ENCODE data around the gene BICDL1. TPM values are rescaled to one million over a fixed set of nuclear protein-coding genes. Genes with fewer than 3 reads are reported as not detected.
"Not testable (repeated sequence)": the region's sequence is repeated elsewhere in the genome, so short reads cannot be mapped to it uniquely, and the experiment has no call there.

The BICDL1 gene
- total RNA-seq, 1 experiment from 2014 or later = 14.4 TPM

DNA sequence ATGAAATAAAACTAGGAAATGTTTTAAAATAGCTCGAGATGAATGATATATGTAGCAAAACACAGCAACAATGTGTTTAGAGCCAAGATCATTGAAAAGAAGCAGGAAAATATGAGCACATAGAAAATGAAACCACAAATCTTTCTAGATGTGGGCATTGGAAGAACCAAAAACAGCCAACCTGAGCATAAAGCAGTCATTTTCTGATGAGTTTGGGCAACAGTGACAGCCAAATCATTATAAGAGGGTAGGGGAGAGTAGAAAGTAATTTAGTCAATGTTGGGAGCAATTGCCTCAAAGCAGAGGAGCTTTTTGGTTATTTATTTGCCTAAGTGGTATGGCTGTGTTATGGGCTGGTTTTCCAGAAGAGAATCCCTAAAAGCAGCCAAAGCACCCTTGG lies 8.8 kb upstream of the BICDL1 start:
- intact Hi-C loops (cut with micrococcal nuclease; ENCODE audit: unreplicated experiment) = no loop called here
- no peak overlapping the region for H3K4me3 ChIP-seq
- no peaks in the 10 kb centered on the region for H3K79me2 ChIP-seq (ENCODE audit: low read depth)
- H3K36me3 ChIP-seq (ENCODE audit: low read depth) = no peaks in the 10 kb centered on the region
- BruUV-seq (replicated peaks) = no TSS peak
- H3K9me2 ChIP-seq (ENCODE audit: insufficient read depth) = no peaks in the 10 kb centered on the region
- H3F3A ChIP-seq (ENCODE audit: insufficient read depth, low read depth) = no peaks in the 10 kb centered on the region
- no peaks in the 10 kb centered on the region for H3K27me3 ChIP-seq (ENCODE audit: insufficient read depth, low read depth)
- H4K20me1 ChIP-seq (ENCODE audit: insufficient read depth) = no peaks in the 10 kb centered on the region
- no peak overlapping the region for H3K27ac ChIP-seq
- no peaks in the 10 kb centered on the region for H3K4me1 ChIP-seq (replicated peaks; ENCODE audit: insufficient read depth)
- no peak for DNase-seq
- TF ChIP-seq, protein P1, sequence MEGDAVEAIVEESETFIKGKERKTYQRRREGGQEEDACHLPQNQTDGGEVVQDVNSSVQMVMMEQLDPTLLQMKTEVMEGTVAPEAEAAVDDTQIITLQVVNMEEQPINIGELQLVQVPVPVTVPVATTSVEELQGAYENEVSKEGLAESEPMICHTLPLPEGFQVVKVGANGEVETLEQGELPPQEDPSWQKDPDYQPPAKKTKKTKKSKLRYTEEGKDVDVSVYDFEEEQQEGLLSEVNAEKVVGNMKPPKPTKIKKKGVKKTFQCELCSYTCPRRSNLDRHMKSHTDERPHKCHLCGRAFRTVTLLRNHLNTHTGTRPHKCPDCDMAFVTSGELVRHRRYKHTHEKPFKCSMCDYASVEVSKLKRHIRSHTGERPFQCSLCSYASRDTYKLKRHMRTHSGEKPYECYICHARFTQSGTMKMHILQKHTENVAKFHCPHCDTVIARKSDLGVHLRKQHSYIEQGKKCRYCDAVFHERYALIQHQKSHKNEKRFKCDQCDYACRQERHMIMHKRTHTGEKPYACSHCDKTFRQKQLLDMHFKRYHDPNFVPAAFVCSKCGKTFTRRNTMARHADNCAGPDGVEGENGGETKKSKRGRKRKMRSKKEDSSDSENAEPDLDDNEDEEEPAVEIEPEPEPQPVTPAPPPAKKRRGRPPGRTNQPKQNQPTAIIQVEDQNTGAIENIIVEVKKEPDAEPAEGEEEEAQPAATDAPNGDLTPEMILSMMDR (conservative IDR thresholded peaks at IDR 0.05) = no peak
- TF ChIP-seq EZH2 (IDR thresholded peaks at IDR 0.05; ENCODE audit: low read depth) = no peak
- ChIA-PET POLR2A (ENCODE audit: unreplicated experiment) (no interaction called here), CTCF (interaction anchor here (0.7 kb wide), 1 partner anchor 8 kb away, joined by 4 read pairs; no protein-coding TSS in a partner anchor)
- no peaks in the 10 kb centered on the region for H3K9me3 ChIP-seq (ENCODE audit: insufficient read depth, low read depth)
- no peak overlapping the region for H3K4me2 ChIP-seq
- H2AFZ ChIP-seq = no peak overlapping the region

DNA sequence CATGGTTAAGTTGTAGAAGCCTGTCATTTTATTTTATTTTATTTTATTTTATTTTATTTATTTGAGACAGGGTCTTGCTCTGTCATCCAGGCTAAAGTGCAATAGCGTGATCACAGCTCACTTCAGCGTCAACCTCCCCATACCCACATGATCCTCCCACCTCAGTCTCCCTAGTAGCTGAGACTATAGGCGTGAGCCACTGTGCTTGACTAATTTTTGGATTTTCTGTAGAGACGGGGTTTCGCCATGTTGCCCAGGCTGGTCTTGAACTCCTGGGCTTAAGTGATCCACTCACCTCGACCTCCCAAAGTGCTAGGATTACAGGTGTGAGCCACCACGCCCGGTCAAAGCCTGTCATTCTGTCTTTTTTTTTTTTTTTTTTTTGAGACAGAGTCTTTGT lies 8.3 kb upstream of the BICDL1 start:
- H3K9me2 ChIP-seq (ENCODE audit: insufficient read depth); H3K27ac ChIP-seq; H3K4me2 ChIP-seq; intact Hi-C loops (cut with micrococcal nuclease; ENCODE audit: unreplicated experiment); H3F3A ChIP-seq (ENCODE audit: insufficient read depth, low read depth); H3K27me3 ChIP-seq (ENCODE audit: insufficient read depth, low read depth); POLR2A ChIA-PET (ENCODE audit: unreplicated experiment); H3K36me3 ChIP-seq (ENCODE audit: low read depth); H3K4me3 ChIP-seq; H3K79me2 ChIP-seq (ENCODE audit: low read depth); H3K9me3 ChIP-seq (ENCODE audit: insufficient read depth, low read depth); H4K20me1 ChIP-seq (ENCODE audit: insufficient read depth); H2AFZ ChIP-seq; DNase-seq; H3K4me1 ChIP-seq (replicated peaks; ENCODE audit: insufficient read depth); BruUV-seq (replicated peaks): not testable (repeated sequence)
- CTCF ChIA-PET = interaction anchor here (0.6 kb wide), 1 partner anchor 83 kb away, joined by 5 read pairs; no protein-coding TSS in a partner anchor

DNA sequence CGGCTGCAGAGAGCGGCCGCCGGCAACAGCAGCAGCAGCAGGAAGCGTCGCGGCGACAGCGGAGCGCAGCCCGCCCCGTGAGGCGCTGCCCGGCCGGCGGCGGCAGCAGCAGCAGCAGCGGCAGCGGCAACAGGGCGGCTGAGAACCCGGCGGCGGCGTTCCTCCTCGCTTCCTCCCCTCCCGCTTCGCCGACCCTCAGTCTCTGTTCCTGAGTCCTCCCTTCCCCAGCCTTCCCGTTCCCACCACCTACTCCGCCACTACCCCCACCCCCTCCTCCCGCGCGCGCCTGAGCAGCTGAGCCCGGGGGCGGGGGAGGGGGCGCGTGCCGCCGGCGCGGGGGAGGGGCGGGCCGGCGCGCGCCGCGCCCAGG lies 310 bp downstream of the BICDL1 start:
- intact Hi-C loops (cut with micrococcal nuclease; ENCODE audit: unreplicated experiment) = loop anchor here (1.0 kb wide), 1 partner anchor 90 kb away; no protein-coding TSS in a partner anchor
- peaks cover 15% of the 10 kb centered on the region for H3K79me2 ChIP-seq (ENCODE audit: low read depth)
- H3F3A ChIP-seq (ENCODE audit: insufficient read depth, low read depth) = peaks cover 12% of the 10 kb centered on the region; the same call in 1 of the 2 replicates
- no peaks in the 10 kb centered on the region for H4K20me1 ChIP-seq (ENCODE audit: insufficient read depth)
- peaks cover 21% of the 10 kb centered on the region for H3K4me1 ChIP-seq (replicated peaks; ENCODE audit: insufficient read depth)
- ChIA-PET POLR2A (ENCODE audit: unreplicated experiment) (interaction anchor here (0.6 to 0.8 kb wide), 3 partner anchors 17 to 90 kb away, joined by 3 to 4 read pairs (median 3); no protein-coding TSS in a partner anchor), CTCF (interaction anchor here (0.6 to 1.7 kb wide), 4 partner anchors 78 to 1782 kb away, joined by 3 to 10 read pairs (median 4); no protein-coding TSS in a partner anchor)
- no peaks in the 10 kb centered on the region for H3K27me3 ChIP-seq (ENCODE audit: insufficient read depth, low read depth)
- no peak for DNase-seq
- no peak overlapping the region for H3K27ac ChIP-seq
- no peaks in the 10 kb centered on the region for H3K9me2 ChIP-seq (ENCODE audit: insufficient read depth)
- H3K4me3 ChIP-seq = peak overlapping the region; percentile 57; the same call in 1 of the 2 replicates
- no peaks in the 10 kb centered on the region for H3K9me3 ChIP-seq (ENCODE audit: insufficient read depth, low read depth)
- TF ChIP-seq, protein P1 (conservative IDR thresholded peaks at IDR 0.05) = no peak
- TF ChIP-seq EZH2 (IDR thresholded peaks at IDR 0.05; ENCODE audit: low read depth) = no peak
- BruUV-seq (replicated peaks) = no TSS peak
- H3K4me2 ChIP-seq = peak overlapping the region; percentile 34; the same call in 1 of the 2 replicates
- H2AFZ ChIP-seq = no peak overlapping the region
- H3K36me3 ChIP-seq (ENCODE audit: low read depth) = no peaks in the 10 kb centered on the region

All from PC-9 (cell line).